H1 (cell line): ENCODE results near the gene IL17A. TPM values are rescaled to one million over a fixed set of nuclear protein-coding genes. Genes with fewer than 3 reads are reported as not detected.

Experiments
- CTCF ChIA-PET: fragments of 300-600 bp; sonication (Branson Sonifier 250); formaldehyde crosslinking; loops from one replicate; lab custom pipeline; 2021; ENCODE audit not compliant: partially characterized antibody; lab: Charles Lee
- POLR2A ChIA-PET: fragments of 300-600 bp; sonication (Branson Sonifier 250); formaldehyde crosslinking; loops from one replicate; lab custom pipeline; 2021; ENCODE audit warnings: inconsistent platforms; ENCODE audit not compliant: partially characterized antibody; lab: Charles Lee
- DNase-seq, 2 experiments: peaks; one replicate each; pipeline versions ENCODE4 v3.0.0 to v3.0.0-alpha.2; 2010 to 2022; ENCODE audit warnings: low spot score in 2 of 2, low read depth in 1 of 2, mixed read lengths in 1 of 2
- FAIRE-seq: peaks from 2 replicates; lab custom pipeline; 2011; peaks lifted over from hg19 to GRCh38; lab: Jason Lieb, UNC
- H2AFZ ChIP-seq: 2 replicates; pipeline ENCODE4 v1.8.1; 2012; ENCODE audit warnings: low read length, inconsistent platforms
- H2AK5ac ChIP-seq: 2 replicates; pipeline ENCODE4 v1.6.1; 2013; ENCODE audit warnings: low read depth, low read length
- H2BK120ac ChIP-seq: replicated peaks from 2 replicates; pipeline ENCODE3; 2013; ENCODE audit warnings: low read depth, low read length, inconsistent platforms
- H2BK12ac ChIP-seq: 2 replicates; pipeline ENCODE4 v1.6.1; 2013; ENCODE audit warnings: low read depth, low read length
- H2BK15ac ChIP-seq: 2 replicates; pipeline ENCODE4 v1.6.1; 2013; ENCODE audit warnings: low read length
- H2BK20ac ChIP-seq: 2 replicates; pipeline ENCODE4 v1.6.1; 2013; ENCODE audit warnings: low read length
- H2BK5ac ChIP-seq: 2 replicates; pipeline ENCODE4 v1.6.1; 2013; ENCODE audit warnings: low read depth, low read length
- H3K14ac ChIP-seq: 2 replicates; pipeline ENCODE4 v1.6.1; 2013; ENCODE audit warnings: inconsistent platforms; ENCODE audit not compliant: insufficient read length
- H3K18ac ChIP-seq: 2 replicates; pipeline ENCODE4 v1.6.1; 2013; ENCODE audit warnings: low read length; ENCODE audit errors: extremely low read depth
- H3K23ac ChIP-seq: 2 replicates; pipeline ENCODE4 v1.6.1; 2013; ENCODE audit warnings: inconsistent platforms; ENCODE audit not compliant: insufficient read length
- H3K23me2 ChIP-seq: 2 replicates; pipeline ENCODE4 v1.6.1; 2013; ENCODE audit warnings: low read depth, low read length
- H3K27ac ChIP-seq: 2 replicates; pipeline ENCODE4 v1.6.1; 2011; ENCODE audit warnings: low read depth, low read length, inconsistent platforms
- H3K27me3 ChIP-seq, 4 experiments: replicated peaks in 1 of 4; 1 replicate in 1 of 4; 2 replicates in 3 of 4; pipeline versions ENCODE4 v1.6.1 to v1.8.1; 2011 to 2013; ENCODE audit warnings: low read length in 3 of 4, mild to moderate bottlenecking in 3 of 4, inconsistent platforms in 2 of 4, mixed read lengths in 2 of 4, moderate library complexity in 1 of 4; ENCODE audit not compliant: control insufficient read depth in 3 of 4, insufficient read depth in 3 of 4; ENCODE audit errors: extremely low read depth in 1 of 4
- H3K36me3 ChIP-seq, 4 experiments: 2 replicates each; pipeline versions ENCODE4 v1.6.1 to v1.8.1; 2011 to 2013; ENCODE audit warnings: mild to moderate bottlenecking in 4 of 4, low read length in 3 of 4, moderate library complexity in 2 of 4, control low read depth in 1 of 4, inconsistent platforms in 1 of 4; ENCODE audit not compliant: insufficient read depth in 4 of 4, control insufficient read depth in 2 of 4
- H3K4ac ChIP-seq: replicated peaks from 2 replicates; pipeline ENCODE3; 2013; ENCODE audit warnings: low read length, low read depth, mixed read lengths, inconsistent platforms; ENCODE audit not compliant: insufficient read length
- H3K4me1 ChIP-seq, 4 experiments: replicated peaks in 1 of 4; 1 replicate in 1 of 4; 2 replicates in 3 of 4; pipeline versions ENCODE4 v1.6.1 to v1.8.1; 2011 to 2013; ENCODE audit warnings: low read length in 3 of 4, inconsistent platforms in 2 of 4, mixed read lengths in 1 of 4; ENCODE audit not compliant: insufficient read depth in 4 of 4, control insufficient read depth in 3 of 4
- H3K4me2 ChIP-seq, 2 experiments: 2 replicates each; pipeline versions ENCODE4 v1.6.1 to v1.8.1; 2011 to 2013; ENCODE audit warnings: low read depth in 2 of 2, low read length in 2 of 2, control low read depth in 1 of 2, inconsistent platforms in 1 of 2, mild to moderate bottlenecking in 1 of 2; ENCODE audit not compliant: insufficient read depth in 1 of 2
- H3K4me3 ChIP-seq, 4 experiments: fragments of 200-600, 300-600 bp in 1 of 4; sonication (generic), shearing (Covaris generic), sonication (Bioruptor Twin) in 1 of 4; 2 replicates each; pipeline versions ENCODE4 v1.5.1 to v1.8.1; 2011 to 2016; ENCODE audit warnings: low read length in 4 of 4, low read depth in 3 of 4, control low read depth in 2 of 4, inconsistent platforms in 2 of 4, mild to moderate bottlenecking in 2 of 4, mixed read lengths in 1 of 4, moderate library complexity in 1 of 4; ENCODE audit not compliant: insufficient read depth in 2 of 4; ENCODE audit errors: extremely low read depth in 1 of 4
- H3K56ac ChIP-seq: replicated peaks from 2 replicates; pipeline ENCODE3; 2013; ENCODE audit warnings: low read depth, mild to moderate bottlenecking, mixed read lengths, low read length, inconsistent platforms; ENCODE audit not compliant: insufficient read length
- H3K79me1 ChIP-seq: 2 replicates; pipeline ENCODE4 v1.6.1; 2013; ENCODE audit warnings: low read depth, low read length, control low read depth
- H3K79me2 ChIP-seq, 2 experiments: 2 replicates each; pipeline versions ENCODE4 v1.6.1 to v1.8.1; 2012 to 2013; ENCODE audit warnings: low read length in 2 of 2, mild to moderate bottlenecking in 2 of 2, inconsistent platforms in 1 of 2; ENCODE audit not compliant: insufficient read depth in 2 of 2, control insufficient read depth in 1 of 2
- H3K9ac ChIP-seq, 4 experiments: replicated peaks in 1 of 4; 1 replicate in 1 of 4; 2 replicates in 3 of 4; pipeline versions ENCODE4 v1.6.1 to v1.8.1; 2011 to 2013; ENCODE audit warnings: low read depth in 3 of 4, low read length in 3 of 4, control low read depth in 2 of 4, mild to moderate bottlenecking in 2 of 4, moderate library complexity in 2 of 4, inconsistent platforms in 1 of 4; ENCODE audit errors: extremely low read depth in 1 of 4
- H3K9me3 ChIP-seq, 2 experiments: 2 replicates each; pipeline versions ENCODE4 v1.6.1 to v1.8.1; 2012 to 2013; ENCODE audit warnings: mild to moderate bottlenecking in 2 of 2, moderate library complexity in 2 of 2, control low read depth in 1 of 2, inconsistent platforms in 1 of 2, low read depth in 1 of 2, low read length in 1 of 2, mixed read lengths in 1 of 2; ENCODE audit not compliant: insufficient read depth in 2 of 2
- H4K20me1 ChIP-seq, 2 experiments: replicated peaks in 1 of 2; 2 replicates each; pipeline versions ENCODE3 to v1.8.1; 2011 to 2013; ENCODE audit warnings: inconsistent platforms in 2 of 2, low read length in 2 of 2, mild to moderate bottlenecking in 1 of 2; ENCODE audit not compliant: insufficient read depth in 2 of 2, control insufficient read depth in 1 of 2
- H4K5ac ChIP-seq: 2 replicates; pipeline ENCODE4 v1.6.1; 2013; ENCODE audit warnings: low read length, low read depth, mixed read lengths, inconsistent platforms; ENCODE audit not compliant: insufficient read length
- H4K8ac ChIP-seq: 2 replicates; pipeline ENCODE4 v1.8.0; 2013; ENCODE audit warnings: mild to moderate bottlenecking, moderate library complexity, low read length, inconsistent platforms; ENCODE audit not compliant: insufficient read depth; ENCODE audit errors: extremely low read depth
- H4K91ac ChIP-seq: replicated peaks from 2 replicates; pipeline ENCODE3; 2013; ENCODE audit warnings: low read length, mixed read lengths, inconsistent platforms; ENCODE audit not compliant: insufficient read length
- BRCA1 ChIP-seq: IDR thresholded peaks from 2 replicates; pipeline ENCODE4 v1.6.1; 2012; ENCODE audit warnings: low read depth, low read length, improper control_type of control experiment
- FOSL1 ChIP-seq: IDR thresholded peaks from 2 replicates; pipeline ENCODE4 v1.6.1; 2011; ENCODE audit warnings: mild to moderate bottlenecking, low read depth, low read length, moderate library complexity; ENCODE audit not compliant: insufficient read depth
- GTF2F1 ChIP-seq: IDR thresholded peaks from 2 replicates; pipeline ENCODE4 v1.6.1; 2012; ENCODE audit warnings: low read depth, low read length, improper control_type of control experiment, borderline replicate concordance
- KDM4A ChIP-seq: IDR thresholded peaks from one replicate; pipeline ENCODE4 v1.7.1; 2012; ENCODE audit warnings: low read depth, mild to moderate bottlenecking, moderate library complexity, low read length, inconsistent platforms; ENCODE audit not compliant: severe bottlenecking
- POU5F1 ChIP-seq: IDR thresholded peaks from 2 replicates; pipeline ENCODE4 v1.6.1; 2011; ENCODE audit warnings: low read depth, mild to moderate bottlenecking, low read length, moderate library complexity
- RAD21 ChIP-seq, 2 experiments: IDR thresholded peaks in 1 of 2; conservative IDR thresholded peaks in 1 of 2; 2 replicates each; pipeline ENCODE4 v1.6.1; 2011; ENCODE audit warnings: low read depth in 2 of 2, low read length in 2 of 2, improper control_type of control experiment in 1 of 2, inconsistent platforms in 1 of 2, mild to moderate bottlenecking in 1 of 2, moderate library complexity in 1 of 2
- RNF2 ChIP-seq: fragments of 200-900, 300-1000 bp; sonication (generic); IDR thresholded peaks from 2 replicates; pipeline ENCODE4 v1.7.1; 2016; ENCODE audit warnings: borderline replicate concordance, low read depth, mild to moderate bottlenecking, antibody characterized with exemption, low read length; ENCODE audit not compliant: poor library complexity, severe bottlenecking; ENCODE audit errors: missing control alignments
- TAF1 ChIP-seq: IDR thresholded peaks from 2 replicates; pipeline ENCODE4 v1.6.1; 2011; ENCODE audit warnings: mild to moderate bottlenecking, low read depth, low read length
- WGBS, 2 experiments: shearing (Covaris generic) in 1 of 2; methylation state at CpG; one replicate each; pipeline versions ENCODE4 v1.1.6 to v1.1.7; 2013 to 2015; ENCODE audit warnings: low lambda C conversion rate in 2 of 2, mixed read lengths in 2 of 2, inconsistent platforms in 1 of 2, low coverage in 1 of 2, missing lambda C conversion rate in 1 of 2; ENCODE audit not compliant: insufficient replicate concordance in 2 of 2, insufficient coverage in 1 of 2, insufficient read length in 1 of 2; ENCODE audit errors: extremely low coverage in 1 of 2, missing lambda C conversion rate in 1 of 2; 5-methylcytosine and 5-hydroxymethylcytosine counted together
- polyA plus RNA-seq, 7 experiments: library from polyadenylated mRNA; depleted of rRNA in 3 of 7; stranded (reverse) in 5 of 7; unstranded in 2 of 7; fragments of >200 nt in 5 of 7; fragments of 200-250 nt in 2 of 7; gene quantifications; 1 replicate in 5 of 7; 2 replicates in 1 of 7; 4 replicates in 1 of 7; pipeline versions ENCODE4 v1.2.1 to v1.2.3, GENCODE V29; 2011 to 2013; ENCODE audit warnings: missing spikeins in 2 of 7, mixed read lengths in 2 of 7
- total RNA-seq: library from RNA; stranded (reverse); fragmentation: NEBNext Ultra II Directional; extraction: Animal tissue kit (Norgen Biotek cat#: 25700); gene quantifications from 2 replicates; pipeline ENCODE4 v1.2.1, GENCODE V29; 2021

The IL17A gene
- total and polyA plus RNA-seq, 2 of the 8 experiments (the other 6 are each of a cell fraction or from before 2014, with no cell fraction given), result not detected

- no peaks in the 10 kb centered on the region for H3K79me1 ChIP-seq
- H3K23ac ChIP-seq, result no peak overlapping the region
- H2BK15ac ChIP-seq, result no peak overlapping the region
- no peak overlapping the region for H2AFZ ChIP-seq
- 89% methylated on average over 3 of the region's 3 CpGs; no CpG with 5 or more reads in 1 of the 2 experiments for WGBS, 2 experiments
- H2BK12ac ChIP-seq, result no peak overlapping the region
- H3K14ac ChIP-seq, result no peak overlapping the region
- no peak overlapping the region for H3K4ac ChIP-seq
- ChIA-PET CTCF (interaction anchor here (0.8 to 1.4 kb wide), 4 partner anchors 11 to 90 kb away, joined by 3 to 8 read pairs (median 4); no protein-coding TSS in a partner anchor), POLR2A (no interaction called here)
- H2BK120ac ChIP-seq, result no peak overlapping the region
- no peak overlapping the region for H2AK5ac ChIP-seq
- no peak overlapping the region for H4K8ac ChIP-seq
- H3K27me3 ChIP-seq, result no peaks in the 10 kb centered on the region
- H3K36me3 ChIP-seq, result no peaks in the 10 kb centered on the region
- H3K23me2 ChIP-seq, result no peaks in the 10 kb centered on the region
- FAIRE-seq (no peak), DNase-seq (no peak)
- H2BK20ac ChIP-seq, result no peak overlapping the region
- H3K4me3 ChIP-seq, result no peak overlapping the region
- H3K4me2 ChIP-seq, result no peak overlapping the region
- H3K18ac ChIP-seq, result no peak overlapping the region
- TF ChIP-seq POU5F1 (no peak), GTF2F1 (no peak), RAD21 (IDR thresholded peaks at IDR 0.05 in 1 of 2, conservative IDR thresholded peaks at IDR 0.05 in 1 of 2; ENCODE audit: low read depth in 2 of 2, low read length in 2 of 2) (no peak), TAF1 (no peak), FOSL1 (no peak), KDM4A (no peak), BRCA1 (no peak), RNF2 (no peak)
- H3K79me2 ChIP-seq, result no peaks in the 10 kb centered on the region
- no peak overlapping the region for H4K91ac ChIP-seq
- H3K9ac ChIP-seq, result no peak overlapping the region
- no peaks in the 10 kb centered on the region for H3K9me3 ChIP-seq
- H3K4me1 ChIP-seq, result no peaks in the 10 kb centered on the region
- no peaks in the 10 kb centered on the region for H4K20me1 ChIP-seq
- H4K5ac ChIP-seq, result no peak overlapping the region
- no peak overlapping the region for H3K27ac ChIP-seq
- H2BK5ac ChIP-seq, result no peak overlapping the region
- H3K56ac ChIP-seq, result no peak overlapping the region
Observed at GRCh38 chr6:52174118-52174517, 12.1 kb upstream of the IL17A start.
